Right lobe of liver (tissue), 4 donors: Measurements from ENCODE around the gene TP53I11.

Source experiments
- POLR2A ChIP-seq: fragments of 450-650 bp; IDR thresholded peaks from one replicate; pipeline ENCODE4 v1.6.1; 2017; ENCODE audit warnings: antibody characterized with exemption, mild to moderate bottlenecking
- TF ChIP-seq, protein P1 (sequence below), 4 donors: fragments of 200-600 bp in 3 of 4; fragments of 450-650 bp in 1 of 4; IDR thresholded peaks; one replicate each; pipeline versions ENCODE4 v1.5.1 to v1.8.0; 2016 to 2022; ENCODE audit warnings: antibody characterized with exemption in 4 of 4, mild to moderate bottlenecking in 2 of 4
- donor health status: DM: no; HTN: no; CAD: no.
- donor health status: DM: no; HTN: no; CAD: no.
- donor health status: DM: no; HTN: yes; CAD: no.

DNA sequence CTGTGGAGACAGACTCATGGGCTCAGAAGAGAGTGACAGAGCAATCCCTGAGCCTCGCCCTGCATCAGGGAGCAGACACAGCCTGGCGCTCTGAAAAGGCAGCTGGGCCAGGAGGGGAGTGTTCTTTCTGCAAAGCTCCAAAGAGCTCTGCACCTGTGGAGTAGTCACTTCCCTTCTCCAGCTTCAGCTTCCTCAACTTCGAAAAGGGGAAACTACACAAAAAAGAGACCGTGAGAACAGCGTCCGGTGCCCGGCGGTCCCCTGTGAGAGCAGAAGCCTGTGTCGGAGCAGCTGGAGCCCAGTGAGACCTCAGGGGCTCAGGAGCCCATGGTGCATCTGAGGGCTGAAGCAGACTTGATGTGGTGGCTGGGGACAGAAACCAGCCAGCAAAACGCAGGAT, 35.1 kb downstream of the TP53I11 start:
- TF ChIP-seq, protein P1, sequence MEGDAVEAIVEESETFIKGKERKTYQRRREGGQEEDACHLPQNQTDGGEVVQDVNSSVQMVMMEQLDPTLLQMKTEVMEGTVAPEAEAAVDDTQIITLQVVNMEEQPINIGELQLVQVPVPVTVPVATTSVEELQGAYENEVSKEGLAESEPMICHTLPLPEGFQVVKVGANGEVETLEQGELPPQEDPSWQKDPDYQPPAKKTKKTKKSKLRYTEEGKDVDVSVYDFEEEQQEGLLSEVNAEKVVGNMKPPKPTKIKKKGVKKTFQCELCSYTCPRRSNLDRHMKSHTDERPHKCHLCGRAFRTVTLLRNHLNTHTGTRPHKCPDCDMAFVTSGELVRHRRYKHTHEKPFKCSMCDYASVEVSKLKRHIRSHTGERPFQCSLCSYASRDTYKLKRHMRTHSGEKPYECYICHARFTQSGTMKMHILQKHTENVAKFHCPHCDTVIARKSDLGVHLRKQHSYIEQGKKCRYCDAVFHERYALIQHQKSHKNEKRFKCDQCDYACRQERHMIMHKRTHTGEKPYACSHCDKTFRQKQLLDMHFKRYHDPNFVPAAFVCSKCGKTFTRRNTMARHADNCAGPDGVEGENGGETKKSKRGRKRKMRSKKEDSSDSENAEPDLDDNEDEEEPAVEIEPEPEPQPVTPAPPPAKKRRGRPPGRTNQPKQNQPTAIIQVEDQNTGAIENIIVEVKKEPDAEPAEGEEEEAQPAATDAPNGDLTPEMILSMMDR (IDR thresholded peaks at IDR 0.05) = no peak
- TF ChIP-seq POLR2A = no peak
